B cell (primary cell): Measurements from ENCODE around the gene OR52L1.

ENCODE experiments used
- EZH2 ChIP-seq: IDR thresholded peaks from 2 replicates; pipeline ENCODE4 v1.6.1; 2012; ENCODE audit warnings: borderline replicate concordance, low read depth, mild to moderate bottlenecking, moderate library complexity, low read length; ENCODE audit not compliant: insufficient read depth, poor library complexity, severe bottlenecking
- TF ChIP-seq, protein P1 (sequence below): fragments of 200-600 bp; IDR thresholded peaks from one replicate; pipeline ENCODE4 v1.8.0; 2022; ENCODE audit warnings: antibody characterized with exemption, mild to moderate bottlenecking

DNA sequence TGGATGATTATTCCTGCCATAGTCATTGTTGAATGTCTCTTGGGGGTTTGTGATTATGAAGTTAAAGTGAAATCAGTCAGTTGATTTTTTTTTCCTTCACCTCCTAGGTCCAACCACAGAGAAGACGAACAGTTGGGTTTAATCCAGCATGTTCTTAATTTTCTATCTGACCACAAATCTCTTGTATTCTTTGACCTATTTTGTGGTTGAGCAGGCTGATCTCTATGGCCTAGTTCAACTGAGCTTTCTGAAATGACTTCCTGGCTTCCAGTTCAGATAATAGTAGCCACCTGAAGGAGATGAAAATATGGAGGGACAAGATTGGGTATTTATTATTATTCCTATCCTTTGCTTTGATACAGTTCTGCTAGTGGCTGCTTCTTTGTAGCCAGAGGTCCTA lies 13.3 kb downstream of the OR52L1 start:
- TF ChIP-seq, protein P1, sequence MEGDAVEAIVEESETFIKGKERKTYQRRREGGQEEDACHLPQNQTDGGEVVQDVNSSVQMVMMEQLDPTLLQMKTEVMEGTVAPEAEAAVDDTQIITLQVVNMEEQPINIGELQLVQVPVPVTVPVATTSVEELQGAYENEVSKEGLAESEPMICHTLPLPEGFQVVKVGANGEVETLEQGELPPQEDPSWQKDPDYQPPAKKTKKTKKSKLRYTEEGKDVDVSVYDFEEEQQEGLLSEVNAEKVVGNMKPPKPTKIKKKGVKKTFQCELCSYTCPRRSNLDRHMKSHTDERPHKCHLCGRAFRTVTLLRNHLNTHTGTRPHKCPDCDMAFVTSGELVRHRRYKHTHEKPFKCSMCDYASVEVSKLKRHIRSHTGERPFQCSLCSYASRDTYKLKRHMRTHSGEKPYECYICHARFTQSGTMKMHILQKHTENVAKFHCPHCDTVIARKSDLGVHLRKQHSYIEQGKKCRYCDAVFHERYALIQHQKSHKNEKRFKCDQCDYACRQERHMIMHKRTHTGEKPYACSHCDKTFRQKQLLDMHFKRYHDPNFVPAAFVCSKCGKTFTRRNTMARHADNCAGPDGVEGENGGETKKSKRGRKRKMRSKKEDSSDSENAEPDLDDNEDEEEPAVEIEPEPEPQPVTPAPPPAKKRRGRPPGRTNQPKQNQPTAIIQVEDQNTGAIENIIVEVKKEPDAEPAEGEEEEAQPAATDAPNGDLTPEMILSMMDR: no peak
- TF ChIP-seq EZH2: no peak
